Measurements from ENCODE around the gene CD59.

DNA sequence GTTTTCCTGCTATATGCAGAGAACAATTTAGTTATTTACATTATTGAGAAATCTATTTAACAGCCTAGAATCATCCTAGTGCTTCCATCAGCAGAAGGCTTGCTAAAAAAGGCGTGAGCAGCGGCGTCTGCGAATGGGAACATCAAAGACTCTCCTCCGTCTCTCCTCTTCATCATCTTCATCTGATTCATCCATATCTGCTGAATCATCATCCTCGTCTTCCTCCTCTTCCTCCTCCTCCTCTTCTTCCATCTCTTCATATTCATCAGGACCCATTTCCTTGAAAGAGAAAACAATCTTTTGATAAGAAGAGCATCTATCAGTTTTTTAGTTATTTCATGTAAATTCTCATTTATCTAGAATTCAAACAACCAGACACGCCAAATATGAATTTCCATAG lies 5.6 kb upstream of the CD59 start:
- TF ChIP-seq EP300 (IDR thresholded peaks at IDR 0.05) (no peak), POLR2A (IDR thresholded peaks at IDR 0.05) (no peak), POLR2AphosphoS5 (IDR thresholded peaks at IDR 0.05) (no peak)
- TF ChIP-seq, protein P1, sequence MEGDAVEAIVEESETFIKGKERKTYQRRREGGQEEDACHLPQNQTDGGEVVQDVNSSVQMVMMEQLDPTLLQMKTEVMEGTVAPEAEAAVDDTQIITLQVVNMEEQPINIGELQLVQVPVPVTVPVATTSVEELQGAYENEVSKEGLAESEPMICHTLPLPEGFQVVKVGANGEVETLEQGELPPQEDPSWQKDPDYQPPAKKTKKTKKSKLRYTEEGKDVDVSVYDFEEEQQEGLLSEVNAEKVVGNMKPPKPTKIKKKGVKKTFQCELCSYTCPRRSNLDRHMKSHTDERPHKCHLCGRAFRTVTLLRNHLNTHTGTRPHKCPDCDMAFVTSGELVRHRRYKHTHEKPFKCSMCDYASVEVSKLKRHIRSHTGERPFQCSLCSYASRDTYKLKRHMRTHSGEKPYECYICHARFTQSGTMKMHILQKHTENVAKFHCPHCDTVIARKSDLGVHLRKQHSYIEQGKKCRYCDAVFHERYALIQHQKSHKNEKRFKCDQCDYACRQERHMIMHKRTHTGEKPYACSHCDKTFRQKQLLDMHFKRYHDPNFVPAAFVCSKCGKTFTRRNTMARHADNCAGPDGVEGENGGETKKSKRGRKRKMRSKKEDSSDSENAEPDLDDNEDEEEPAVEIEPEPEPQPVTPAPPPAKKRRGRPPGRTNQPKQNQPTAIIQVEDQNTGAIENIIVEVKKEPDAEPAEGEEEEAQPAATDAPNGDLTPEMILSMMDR (IDR thresholded peaks at IDR 0.05): no peak

Data from suprapubic skin (tissue), 4 donors.